NCI-H146 treated with DMSO at 0.1 percent for 48 hours (cell line): ENCODE results near the gene ZSCAN25.
"Not testable (repeated sequence)": the region's sequence is repeated elsewhere in the genome, so short reads cannot be mapped to it uniquely, and the experiment has no call there.

Experiments
- DNase-seq: peaks from one replicate; lab custom pipeline; 2025; ENCODE audit not compliant: unreplicated experiment; lab: John Stamatoyannopoulos, UW

The ZSCAN25 gene

DNA sequence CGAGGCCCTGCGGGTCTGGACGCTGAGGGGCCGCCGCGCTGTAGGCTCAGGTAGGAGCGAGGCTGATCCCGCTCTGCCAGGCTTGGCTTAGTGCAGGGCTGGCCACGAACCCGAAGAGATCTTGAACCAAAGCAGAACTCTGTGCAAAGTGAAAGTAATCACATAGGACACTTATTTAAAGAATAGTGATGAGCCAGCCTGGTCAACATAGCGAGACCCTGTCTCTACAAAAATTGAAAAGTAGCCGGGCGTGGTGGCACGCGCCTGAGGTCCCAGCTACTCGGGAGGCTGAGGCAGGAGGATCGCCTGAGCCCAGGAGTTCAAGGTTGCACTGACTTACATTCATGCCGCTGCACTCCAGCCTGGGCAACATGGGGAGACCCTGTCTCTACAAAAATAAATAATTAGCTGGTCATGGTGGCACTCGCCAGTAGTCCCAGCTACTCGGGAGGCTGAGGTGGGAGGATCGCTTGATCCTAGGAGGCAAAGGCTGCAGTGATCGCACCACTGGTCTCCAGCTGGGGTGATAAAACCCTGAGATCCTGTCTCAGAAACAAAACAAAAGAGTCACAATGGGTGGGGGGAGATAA lies 541 bp downstream of the ZSCAN25 start:
- DNase-seq, result no peak

- no peak for DNase-seq
Measured at GRCh38 chr7:99618726-99619125, 2.0 kb downstream of the ZSCAN25 start.

DNA sequence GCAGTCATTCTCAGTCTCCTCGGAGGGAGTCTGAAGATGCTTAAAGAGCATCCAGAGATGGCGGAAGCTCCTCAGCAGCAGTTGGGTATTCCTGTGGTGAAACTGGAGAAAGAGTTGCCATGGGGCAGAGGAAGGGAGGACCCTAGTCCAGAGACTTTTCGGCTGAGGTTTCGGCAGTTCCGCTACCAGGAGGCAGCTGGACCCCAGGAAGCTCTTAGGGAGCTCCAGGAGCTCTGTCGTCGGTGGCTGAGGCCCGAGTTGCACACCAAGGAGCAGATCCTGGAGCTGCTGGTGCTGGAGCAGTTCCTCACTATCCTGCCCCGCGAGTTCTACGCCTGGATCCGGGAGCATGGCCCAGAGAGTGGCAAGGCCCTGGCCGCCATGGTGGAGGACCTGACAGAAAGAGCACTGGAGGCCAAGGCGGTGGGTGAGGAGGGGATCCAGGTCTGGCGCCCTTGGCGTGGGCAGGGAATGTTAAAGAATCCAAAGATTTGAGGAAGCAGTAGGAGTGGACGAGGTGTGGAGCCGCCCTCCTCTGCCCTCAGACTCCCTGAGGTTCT lies 2.9 kb downstream of the ZSCAN25 start:
- no peak for DNase-seq

DNA sequence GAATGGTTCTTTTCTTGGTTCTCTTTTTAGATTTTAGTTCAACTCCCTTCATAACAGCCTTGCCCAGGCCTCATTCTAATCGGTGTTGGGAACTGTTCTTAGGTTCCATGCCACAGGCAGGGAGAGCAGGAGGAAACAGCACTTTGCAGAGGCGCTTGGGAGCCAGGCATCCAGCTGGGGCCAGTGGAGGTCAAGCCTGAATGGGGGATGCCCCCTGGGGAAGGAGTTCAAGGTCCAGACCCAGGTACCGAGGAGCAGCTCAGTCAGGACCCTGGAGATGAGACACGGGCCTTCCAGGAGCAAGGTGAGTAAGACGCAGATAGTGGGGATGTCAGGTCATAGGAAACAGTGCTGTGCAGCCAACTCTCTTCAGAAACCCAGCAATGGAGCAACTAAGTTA lies 4.5 kb downstream of the ZSCAN25 start:
- no peak for DNase-seq

- no peak for DNase-seq
Measured at GRCh38 chr7:99622596-99622995, 5.8 kb downstream of the ZSCAN25 start.

GRCh38 chr7:99623091-99623693 lies 6.4 kb downstream of the ZSCAN25 start:
- no peak for DNase-seq

- DNase-seq, result no peak
Measured at GRCh38 chr7:99623702-99624447, 7.1 kb downstream of the ZSCAN25 start.

DNA sequence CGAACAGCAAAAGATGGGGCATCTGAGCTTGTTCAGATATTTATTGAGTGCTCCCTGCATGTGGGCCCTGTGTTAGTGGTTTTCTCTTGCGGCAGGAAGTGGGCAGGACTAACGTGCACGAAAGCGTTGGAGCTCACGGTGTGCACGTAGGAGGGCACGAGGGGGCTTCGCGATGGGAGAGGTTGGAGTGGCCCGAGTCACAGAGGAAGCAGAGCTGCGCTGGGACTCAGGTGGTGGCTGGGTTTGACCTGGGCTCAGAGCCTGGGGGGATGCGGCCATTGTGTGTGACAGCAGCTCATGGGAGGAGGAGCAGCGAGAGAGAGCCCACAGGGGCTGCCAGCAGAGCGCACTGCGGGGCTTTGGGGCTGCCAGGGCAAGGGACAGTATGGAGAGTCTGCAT lies 7.7 kb downstream of the ZSCAN25 start:
- DNase-seq, result no peak

DNA sequence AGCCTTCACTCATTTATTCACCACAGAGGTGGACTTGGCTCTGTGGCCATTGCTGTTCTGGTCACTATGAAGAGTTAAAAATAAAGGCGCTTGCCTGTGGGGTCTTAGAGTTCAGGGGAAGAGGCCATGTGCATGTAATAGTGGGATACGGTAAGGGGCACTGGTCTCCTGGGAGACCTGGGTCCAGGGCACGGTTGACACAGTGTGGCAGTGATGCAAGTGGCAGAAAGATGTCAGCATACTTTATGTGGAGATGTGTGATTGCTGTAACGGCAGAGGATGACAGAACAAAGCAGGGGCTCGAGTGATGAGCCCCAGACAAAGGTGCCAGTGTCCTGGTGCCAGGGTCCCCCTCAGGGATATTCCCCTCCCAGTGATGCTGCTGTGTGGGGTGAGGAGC lies 8.6 kb downstream of the ZSCAN25 start:
- DNase-seq, result no peak

DNA sequence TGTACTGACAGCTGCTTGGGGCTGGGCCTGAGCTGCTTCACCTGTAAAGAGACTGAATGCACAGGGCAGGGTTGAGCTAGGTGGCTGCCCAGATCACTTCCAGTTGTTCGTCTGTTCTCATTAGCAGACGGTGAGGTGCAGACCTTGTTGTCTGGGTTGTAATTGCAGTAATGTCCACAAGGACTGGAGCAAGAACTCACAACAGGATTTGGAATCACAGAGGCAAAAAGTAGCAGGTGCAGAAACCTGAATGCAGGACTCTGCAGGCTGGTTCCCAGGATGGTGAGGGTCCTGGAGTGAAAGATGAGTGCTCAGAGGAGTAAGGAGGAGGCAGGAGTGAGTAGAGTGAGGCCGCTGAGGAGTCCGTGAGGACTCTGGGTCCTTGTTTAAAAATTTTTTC lies 9.2 kb downstream of the ZSCAN25 start:
- DNase-seq, result no peak

GRCh38 chr7:99626661-99627060 lies 9.9 kb downstream of the ZSCAN25 start:
- DNase-seq, result no peak

GRCh38 chr7:99627513-99627912 lies 10.8 kb downstream of the ZSCAN25 start:
- DNase-seq, result no peak

GRCh38 chr7:99628471-99629465 lies 12.0 kb downstream of the ZSCAN25 start:
- DNase-seq, result no peak

- DNase-seq, result no peak
Measured at GRCh38 chr7:99629643-99630042, 12.9 kb downstream of the ZSCAN25 start.

GRCh38 chr7:99631295-99632109 lies 14.8 kb downstream of the ZSCAN25 start:
- peak; percentile 75 for DNase-seq

GRCh38 chr7:99637414-99637813 lies 20.7 kb downstream of the ZSCAN25 start:
- DNase-seq, result not testable (repeated sequence)

- no peak for DNase-seq
Measured at GRCh38 chr7:99638731-99639130, 22.0 kb downstream of the ZSCAN25 start.

DNA sequence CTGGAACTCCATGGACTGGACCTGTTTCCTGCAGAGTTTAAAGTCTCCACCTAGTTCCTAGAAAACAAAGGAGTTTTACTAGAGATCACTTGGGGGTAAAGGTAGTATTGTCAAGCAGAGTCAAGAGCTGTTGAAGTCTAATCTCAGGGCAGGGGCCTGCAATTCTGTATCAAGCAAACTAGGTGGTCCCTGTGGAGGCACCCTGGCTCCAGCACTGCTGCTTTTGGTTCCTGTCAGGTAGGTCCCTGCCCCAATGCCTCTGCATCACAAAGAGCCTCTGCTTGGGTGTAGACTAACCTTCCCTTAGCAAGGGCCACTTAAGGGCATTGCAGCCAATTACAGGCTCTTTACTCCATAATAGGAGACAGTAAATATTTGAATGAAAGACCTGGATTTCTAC lies 22.5 kb downstream of the ZSCAN25 start:
- DNase-seq, result no peak

DNA sequence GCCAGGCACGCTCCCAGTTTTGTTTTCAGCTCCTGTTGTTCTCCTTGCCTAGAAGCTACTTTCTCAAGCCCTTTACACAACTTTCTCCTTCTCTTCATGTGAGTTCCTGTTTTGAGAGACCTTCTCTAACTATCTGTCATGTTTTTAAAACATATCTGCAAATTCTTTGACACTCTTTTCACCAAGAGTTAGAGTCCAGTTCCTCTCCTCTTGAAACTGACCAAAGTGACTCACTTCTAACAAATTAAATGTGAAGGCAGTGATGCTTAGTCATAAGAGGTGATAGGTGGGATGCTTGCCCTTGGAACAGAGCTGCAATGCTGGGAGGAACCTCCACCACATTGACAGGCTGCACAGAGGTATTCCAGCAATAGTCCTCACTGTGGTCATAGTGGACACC lies 25.3 kb downstream of the ZSCAN25 start:
- DNase-seq, result no peak

DNA sequence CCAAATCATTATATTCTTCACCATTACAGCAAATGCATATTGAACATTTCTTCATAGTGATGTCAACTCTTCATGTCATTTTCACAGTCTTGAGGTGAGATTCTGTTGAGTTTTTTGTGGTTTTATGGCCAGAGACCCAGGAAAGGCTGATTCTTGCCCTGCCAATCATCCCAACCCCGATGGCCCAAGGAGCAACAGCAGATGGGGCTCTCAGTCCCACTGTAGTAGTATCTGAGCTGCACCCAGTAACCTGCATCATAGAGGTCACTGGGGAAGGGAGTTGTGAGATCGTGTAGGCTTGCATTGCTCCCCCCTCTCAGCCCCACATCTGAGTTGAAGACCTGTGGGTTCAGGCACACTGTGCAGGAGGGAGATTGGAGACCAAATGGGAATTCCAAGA lies 26.7 kb downstream of the ZSCAN25 start:
- DNase-seq, result no peak
